ENCODE results near the gene CLDN15.

The CLDN15 gene

DNA sequence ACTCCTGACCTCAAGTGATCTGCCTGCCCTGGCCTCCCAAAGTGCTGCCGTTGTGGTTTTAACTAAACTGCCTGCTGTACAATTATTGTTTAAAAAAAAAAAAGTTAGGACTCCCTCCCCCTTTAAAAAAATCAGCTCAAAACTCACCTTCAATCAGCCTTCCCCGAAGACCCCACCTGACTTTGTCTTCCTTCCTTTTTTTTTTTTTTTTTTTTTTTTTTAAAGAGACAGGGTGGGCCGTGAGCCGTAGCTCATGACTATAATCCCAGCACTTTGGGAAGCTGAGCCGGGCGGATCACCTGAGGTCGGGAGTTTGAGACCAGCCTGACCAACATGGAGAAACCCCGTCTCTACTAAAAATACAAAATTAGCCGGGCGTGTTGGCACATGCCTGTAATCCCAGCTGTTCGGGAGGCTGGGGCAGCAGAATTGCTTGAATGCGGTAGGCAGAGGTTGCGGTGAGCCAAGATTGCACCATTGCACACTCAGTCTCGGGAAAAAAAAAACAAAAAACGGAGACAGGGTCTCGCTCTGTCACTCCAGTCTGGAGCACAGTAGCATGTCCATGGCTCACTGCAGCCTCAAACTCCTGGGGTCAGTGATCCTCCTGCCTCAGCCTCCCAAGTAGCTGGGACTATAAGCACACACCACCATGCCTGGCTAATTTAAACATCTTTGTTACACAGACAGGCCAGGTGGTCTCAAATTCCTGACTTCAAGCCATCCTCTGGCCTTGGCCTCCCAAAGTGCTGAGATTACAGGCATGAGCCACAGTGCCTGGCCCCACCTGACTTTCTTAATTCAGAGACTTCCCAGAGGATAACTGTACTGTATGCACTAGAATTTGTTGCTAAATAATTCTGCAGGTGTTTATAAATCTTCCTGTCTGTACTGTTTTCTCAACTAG, 4.1 kb upstream of the CLDN15 start:
- no peak for DNase-seq (ENCODE audit: low read depth, low spot score)
- no peak for TF ChIP-seq SUZ12 (IDR thresholded peaks at IDR 0.05; ENCODE audit: extremely low read depth, insufficient read depth, insufficient read length)
- TF ChIP-seq YY1 (IDR thresholded peaks at IDR 0.05; ENCODE audit: insufficient read depth, insufficient read length) = no peak
- no peak for TF ChIP-seq ZNF274 (IDR thresholded peaks at IDR 0.05; ENCODE audit: low read depth, low read length)
- Histone ChIP-seq H3K9me3 (ENCODE audit: insufficient read depth, low read length) (no peaks in the 10 kb centered on the region), H3K36me3 (ENCODE audit: insufficient read depth, insufficient read length, low read length) (peaks cover 45% of the 10 kb centered on the region), H3K27me3 (ENCODE audit: insufficient read depth, insufficient read length) (no peaks in the 10 kb centered on the region), H3K9ac (ENCODE audit: insufficient read length, low read depth) (no peak overlapping the region), H3K4me1 (ENCODE audit: insufficient read depth, insufficient read length) (peaks cover 13% of the 10 kb centered on the region), H3K4me3 (ENCODE audit: insufficient read length, low read depth) (no peak overlapping the region)

DNA sequence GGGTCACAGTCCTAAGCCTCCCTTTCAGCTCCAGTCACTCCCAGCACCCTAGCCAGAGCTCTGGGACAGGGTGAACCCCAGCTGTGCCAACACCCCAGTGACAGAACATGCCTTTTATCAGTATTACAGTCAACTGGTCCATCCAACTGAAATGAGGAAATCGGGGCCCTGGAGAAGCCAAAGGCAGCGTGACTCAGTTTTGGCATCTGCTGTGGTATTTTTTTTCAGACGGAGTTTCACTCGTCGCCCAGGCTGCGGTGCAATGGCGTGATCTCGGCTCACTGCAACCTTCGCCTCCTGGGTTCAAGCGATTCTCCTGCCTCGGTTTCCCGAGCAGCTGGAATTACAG, 3.4 kb upstream of the CLDN15 start:
- peaks cover 43% of the 10 kb centered on the region for H3K36me3 ChIP-seq (ENCODE audit: insufficient read depth, insufficient read length, low read length)
- no peak for TF ChIP-seq SUZ12 (IDR thresholded peaks at IDR 0.05; ENCODE audit: extremely low read depth, insufficient read depth, insufficient read length)
- no peak for TF ChIP-seq ZNF274 (IDR thresholded peaks at IDR 0.05; ENCODE audit: low read depth, low read length)
- TF ChIP-seq YY1 (IDR thresholded peaks at IDR 0.05; ENCODE audit: insufficient read depth, insufficient read length) = no peak

DNA sequence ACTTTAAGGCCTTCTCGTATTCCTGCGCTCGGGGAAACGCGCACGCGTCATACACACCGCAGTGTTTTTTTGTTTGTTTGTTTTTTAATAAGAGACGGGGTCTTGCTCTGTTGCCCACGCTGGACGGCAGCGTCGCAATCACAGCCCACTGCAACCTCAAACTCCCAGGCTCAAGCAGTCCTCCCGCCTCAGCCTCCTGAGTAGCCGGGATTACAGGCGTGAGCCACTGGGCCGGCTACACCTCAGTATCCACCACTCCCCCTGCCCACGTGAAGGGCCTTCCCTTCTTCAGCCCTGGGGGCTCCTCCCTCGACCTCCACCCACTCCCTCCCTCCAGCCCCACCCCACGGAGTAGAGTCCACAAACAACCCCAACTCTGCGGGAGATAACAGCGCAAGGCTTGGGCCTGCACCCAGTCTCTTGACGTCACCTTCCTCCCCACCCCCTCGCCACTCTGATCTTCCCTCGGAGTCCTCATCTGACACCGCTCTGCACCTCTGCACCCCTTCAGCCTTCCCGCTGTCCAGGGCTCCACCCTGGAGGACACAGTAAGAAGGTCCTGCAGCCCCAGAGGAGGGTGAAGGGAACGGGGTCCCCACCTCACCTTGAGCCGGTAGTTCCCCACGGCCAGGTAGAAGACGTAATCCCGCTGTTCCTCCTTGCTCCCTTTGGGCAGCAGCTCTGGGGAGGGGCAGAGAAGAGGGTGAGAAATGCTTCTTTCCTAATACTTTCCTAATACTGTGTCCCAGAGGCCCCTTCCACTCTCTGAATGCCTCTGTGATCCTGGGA, 2.8 kb upstream of the CLDN15 start:
- DNase-seq (ENCODE audit: low read depth, low spot score) = no peak
- Histone ChIP-seq H3K27me3 (ENCODE audit: insufficient read depth, insufficient read length) (no peaks in the 10 kb centered on the region), H3K9me3 (ENCODE audit: insufficient read depth, low read length) (no peaks in the 10 kb centered on the region), H3K4me3 (ENCODE audit: insufficient read length, low read depth) (no peak overlapping the region), H3K9ac (ENCODE audit: insufficient read length, low read depth) (peak overlapping the region; percentile 42), H3K36me3 (ENCODE audit: insufficient read depth, insufficient read length, low read length) (peaks cover 42% of the 10 kb centered on the region), H3K4me1 (ENCODE audit: insufficient read depth, insufficient read length) (peaks cover 10% of the 10 kb centered on the region)
- TF ChIP-seq YY1 (IDR thresholded peaks at IDR 0.05; ENCODE audit: insufficient read depth, insufficient read length) (no peak), ZNF274 (IDR thresholded peaks at IDR 0.05; ENCODE audit: low read depth, low read length) (no peak), SUZ12 (IDR thresholded peaks at IDR 0.05; ENCODE audit: extremely low read depth, insufficient read depth, insufficient read length) (no peak)

More for the DNA sequence above, 3.4 kb upstream of the CLDN15 start:
- Histone ChIP-seq H3K9ac (ENCODE audit: insufficient read length, low read depth) (no peak overlapping the region), H3K27me3 (ENCODE audit: insufficient read depth, insufficient read length) (no peaks in the 10 kb centered on the region), H3K4me1 (ENCODE audit: insufficient read depth, insufficient read length) (peaks cover 13% of the 10 kb centered on the region), H3K4me3 (ENCODE audit: insufficient read length, low read depth) (no peak overlapping the region), H3K9me3 (ENCODE audit: insufficient read depth, low read length) (no peaks in the 10 kb centered on the region)
- DNase-seq (ENCODE audit: low read depth, low spot score) = no peak

DNA sequence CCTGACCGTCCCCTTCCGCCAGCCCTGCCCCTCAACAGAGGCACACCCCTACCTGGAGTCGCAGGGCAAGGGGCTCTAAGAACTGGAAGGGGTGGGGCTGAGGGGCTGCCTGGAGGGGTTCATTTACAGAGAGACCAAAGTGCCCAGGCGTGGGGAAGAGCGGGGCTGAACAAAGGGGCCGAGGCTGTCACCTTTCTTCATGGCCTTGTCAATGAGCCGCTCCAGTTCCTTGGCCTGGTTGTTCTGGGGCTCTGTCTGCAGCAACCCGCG, 2.3 kb upstream of the CLDN15 start:
- Histone ChIP-seq H3K4me1 (ENCODE audit: insufficient read depth, insufficient read length) (peaks cover 10% of the 10 kb centered on the region), H3K9me3 (ENCODE audit: insufficient read depth, low read length) (no peaks in the 10 kb centered on the region)

DNA sequence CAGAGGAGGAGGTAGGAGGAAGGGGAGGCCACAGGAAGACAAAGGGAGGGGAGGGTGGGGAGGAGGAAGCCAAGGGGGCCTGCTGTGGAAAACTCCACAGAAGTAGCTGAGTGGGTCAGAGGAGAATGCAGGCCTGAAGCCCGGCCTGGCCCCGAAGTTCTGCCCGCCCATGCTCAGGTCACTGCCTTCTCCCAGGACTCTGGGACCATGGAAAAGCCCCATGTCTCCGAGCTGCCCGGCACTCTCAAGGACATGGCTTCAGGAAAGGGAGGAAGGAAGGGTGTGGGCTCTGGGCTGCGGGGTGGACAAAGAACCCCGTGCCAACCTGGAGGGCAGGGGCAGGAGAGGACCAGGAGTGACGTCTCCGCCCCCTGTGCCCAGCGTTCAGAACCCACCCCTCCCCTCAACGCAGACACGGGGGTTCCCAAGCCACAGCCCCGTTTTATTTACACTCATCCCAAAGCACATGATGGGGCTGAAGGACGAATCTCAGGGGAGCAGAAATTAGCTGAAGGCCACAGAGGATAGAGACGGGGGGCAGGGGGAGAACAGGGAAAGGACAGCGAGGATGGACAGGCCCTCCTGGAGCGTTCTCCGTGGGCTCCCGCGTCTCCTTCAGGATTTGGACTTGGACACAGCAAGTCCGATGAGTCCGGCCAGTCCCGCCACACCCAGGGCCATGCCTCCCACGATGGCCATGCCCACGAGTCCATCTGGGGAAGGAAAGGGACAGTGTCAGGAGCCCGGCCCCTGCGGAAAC, 1.8 kb upstream of the CLDN15 start:
- H3K9me3 ChIP-seq (ENCODE audit: insufficient read depth, low read length) = no peaks in the 10 kb centered on the region

More for the DNA sequence above, 2.3 kb upstream of the CLDN15 start:
- peak overlapping the region; percentile 56 for H3K9ac ChIP-seq (ENCODE audit: insufficient read length, low read depth)
- no peak overlapping the region for H3K4me3 ChIP-seq (ENCODE audit: insufficient read length, low read depth)
- DNase-seq (ENCODE audit: low read depth, low spot score) = no peak
- TF ChIP-seq SUZ12 (IDR thresholded peaks at IDR 0.05; ENCODE audit: extremely low read depth, insufficient read depth, insufficient read length) (no peak), YY1 (IDR thresholded peaks at IDR 0.05; ENCODE audit: insufficient read depth, insufficient read length) (no peak), ZNF274 (IDR thresholded peaks at IDR 0.05; ENCODE audit: low read depth, low read length) (no peak)
- no peaks in the 10 kb centered on the region for H3K27me3 ChIP-seq (ENCODE audit: insufficient read depth, insufficient read length)
- peaks cover 44% of the 10 kb centered on the region for H3K36me3 ChIP-seq (ENCODE audit: insufficient read depth, insufficient read length, low read length)

DNA sequence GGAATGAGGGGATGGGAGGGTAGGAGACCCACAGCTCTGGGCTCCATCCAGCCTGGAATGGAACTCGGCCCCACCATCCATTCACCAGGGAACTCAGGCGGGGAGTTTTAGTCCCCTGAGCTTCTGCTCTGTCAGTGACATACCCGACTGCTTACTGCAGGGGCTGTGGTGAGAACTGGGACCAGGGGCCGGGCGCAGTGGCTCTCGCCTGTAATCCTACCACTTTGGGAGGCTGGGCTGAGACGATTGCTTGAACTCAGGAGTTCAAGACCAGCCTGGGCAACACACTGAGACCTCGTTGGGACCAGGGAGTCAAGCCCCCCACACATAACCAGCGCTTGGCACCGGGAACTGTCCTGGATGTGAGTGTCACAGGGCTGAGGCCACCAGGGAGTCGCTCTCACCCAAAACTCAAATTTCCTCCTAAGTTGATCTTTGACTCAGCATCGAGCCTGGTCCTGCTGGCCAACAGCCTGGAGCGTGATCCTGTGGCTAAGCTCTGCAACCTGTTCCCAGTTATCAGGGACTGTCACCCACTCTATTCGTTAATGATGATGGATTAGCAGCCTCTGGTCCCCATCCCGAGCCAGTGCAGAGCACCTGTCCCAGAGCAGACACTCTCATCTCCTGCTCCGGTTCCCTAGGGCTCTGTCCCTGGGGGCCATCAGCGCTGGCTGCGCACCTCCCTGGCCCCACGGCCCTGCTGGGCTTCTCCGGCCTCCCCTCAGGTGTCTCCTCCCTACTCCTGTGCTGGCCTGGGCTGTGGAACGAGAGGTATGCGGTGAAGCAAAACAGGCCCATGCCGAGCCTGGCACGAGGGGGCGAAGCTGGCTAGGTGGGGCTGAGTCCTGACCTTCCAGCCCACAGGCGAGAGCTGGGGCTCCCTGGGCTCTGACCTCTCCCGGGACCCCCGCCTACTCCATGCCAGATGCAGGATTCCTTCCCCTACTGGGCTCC, 902 bp upstream of the CLDN15 start:
- Histone ChIP-seq H3K4me1 (ENCODE audit: insufficient read depth, insufficient read length) (peaks cover 10% of the 10 kb centered on the region), H3K36me3 (ENCODE audit: insufficient read depth, insufficient read length, low read length) (peaks cover 41% of the 10 kb centered on the region)

More for the DNA sequence above, 1.8 kb upstream of the CLDN15 start:
- TF ChIP-seq ZNF274 (IDR thresholded peaks at IDR 0.05; ENCODE audit: low read depth, low read length) (no peak), YY1 (IDR thresholded peaks at IDR 0.05; ENCODE audit: insufficient read depth, insufficient read length) (no peak), SUZ12 (IDR thresholded peaks at IDR 0.05; ENCODE audit: extremely low read depth, insufficient read depth, insufficient read length) (no peak)
- Histone ChIP-seq H3K36me3 (ENCODE audit: insufficient read depth, insufficient read length, low read length) (peaks cover 45% of the 10 kb centered on the region), H3K4me3 (ENCODE audit: insufficient read length, low read depth) (no peak overlapping the region), H3K27me3 (ENCODE audit: insufficient read depth, insufficient read length) (no peaks in the 10 kb centered on the region), H3K4me1 (ENCODE audit: insufficient read depth, insufficient read length) (peaks cover 10% of the 10 kb centered on the region), H3K9ac (ENCODE audit: insufficient read length, low read depth) (peak overlapping the region; percentile 56)
- DNase-seq (ENCODE audit: low read depth, low spot score) = no peak

More for the DNA sequence above, 902 bp upstream of the CLDN15 start:
- Histone ChIP-seq H3K27me3 (ENCODE audit: insufficient read depth, insufficient read length) (no peaks in the 10 kb centered on the region), H3K4me3 (ENCODE audit: insufficient read length, low read depth) (no peak overlapping the region), H3K9ac (ENCODE audit: insufficient read length, low read depth) (peak overlapping the region; percentile 56), H3K9me3 (ENCODE audit: insufficient read depth, low read length) (no peaks in the 10 kb centered on the region)
- no peak for DNase-seq (ENCODE audit: low read depth, low spot score)
- TF ChIP-seq YY1 (IDR thresholded peaks at IDR 0.05; ENCODE audit: insufficient read depth, insufficient read length) (no peak), SUZ12 (IDR thresholded peaks at IDR 0.05; ENCODE audit: extremely low read depth, insufficient read depth, insufficient read length) (no peak), ZNF274 (IDR thresholded peaks at IDR 0.05; ENCODE audit: low read depth, low read length) (no peak)
